T-cell (primary cell): ENCODE data around the gene MPV17. TPM values are rescaled to one million over a fixed set of nuclear protein-coding genes. Genes with fewer than 3 reads are reported as not detected.

Experiments
- ATAC-seq, 4 experiments: fragments of 200-7000 bp in 3 of 4; fragments of 150-1000 bp in 1 of 4; cut with Tn5 transposase; replicated peaks in 1 of 4; 1 replicate in 3 of 4; 2 replicates in 1 of 4; pipeline ENCODE4 v1.10.0; 2021; ENCODE audit warnings: moderate library complexity in 3 of 4, mild to moderate bottlenecking in 2 of 4, moderate number of reproducible peaks in 1 of 4
- CTCF ChIA-PET, 2 donors: fragments of 300-600 bp; sonication (Branson Sonifier 250); formaldehyde crosslinking; loops; one replicate each; lab custom pipeline; 2022; ENCODE audit warnings: antibody characterized with exemption in 2 of 2; lab: Charles Lee
- POLR2A ChIA-PET, 2 donors: fragments of 300-600 bp; sonication (Branson Sonifier 250); formaldehyde crosslinking; loops; one replicate each; lab custom pipeline; 2022; ENCODE audit warnings: antibody characterized with exemption in 2 of 2; lab: Charles Lee
- DNase-seq, 35 experiments: peaks; one replicate each; pipeline versions ENCODE4 v3.0.0 to v3.0.0-alpha.2; 2013 to 2023
- H3K27ac ChIP-seq: one replicate; pipeline ENCODE4 v1.5.1; 2013; ENCODE audit warnings: low read length
- H3K27me3 ChIP-seq, 2 experiments: replicated peaks in 1 of 2; 1 replicate in 1 of 2; 2 replicates in 1 of 2; pipeline versions ENCODE4 v1.6.1 to v1.7.0; 2013; ENCODE audit warnings: low read length in 1 of 2, mixed read lengths in 1 of 2; ENCODE audit not compliant: control insufficient read depth in 2 of 2, insufficient read depth in 2 of 2; ENCODE audit errors: extremely low read depth in 1 of 2
- H3K36me3 ChIP-seq, 2 donors: 1 replicate in 1 of 2; 2 replicates in 1 of 2; pipeline versions ENCODE4 v1.6.1 to v1.7.0; 2013; ENCODE audit warnings: low read length in 1 of 2; ENCODE audit not compliant: control insufficient read depth in 2 of 2, insufficient read depth in 1 of 2; ENCODE audit errors: extremely low read depth in 1 of 2
- H3K4me1 ChIP-seq, 2 experiments: 1 replicate in 1 of 2; 2 replicates in 1 of 2; pipeline versions ENCODE4 v1.6.1 to v1.7.0; 2013; ENCODE audit warnings: low read length in 2 of 2, mixed read lengths in 1 of 2; ENCODE audit not compliant: insufficient read depth in 2 of 2, control insufficient read depth in 1 of 2; ENCODE audit errors: extremely low read depth in 1 of 2
- H3K4me3 ChIP-seq, 2 donors: 1 replicate in 1 of 2; 2 replicates in 1 of 2; pipeline versions ENCODE4 v1.5.1 to v1.7.0; 2013; ENCODE audit warnings: mild to moderate bottlenecking in 2 of 2, low read length in 1 of 2, moderate library complexity in 1 of 2; ENCODE audit not compliant: control insufficient read depth in 1 of 2; ENCODE audit errors: extremely low read depth in 1 of 2
- H3K9me3 ChIP-seq: 2 replicates; pipeline ENCODE4 v1.7.0; 2013
- H3K27ac Mint-ChIP-seq, 2 donors: one replicate each; pipeline ENCODE4 v1.8.0; 2020 to 2021; ENCODE audit warnings: mild to moderate bottlenecking in 2 of 2, mixed read lengths in 2 of 2
- H3K27me3 Mint-ChIP-seq, 2 donors: one replicate each; pipeline ENCODE4 v1.8.0; 2021 to 2022; ENCODE audit warnings: mixed read lengths in 2 of 2
- H3K36me3 Mint-ChIP-seq: one replicate; pipeline ENCODE4 v1.8.0; 2021; ENCODE audit warnings: mixed read lengths
- H3K4me1 Mint-ChIP-seq, 3 donors: one replicate each; pipeline ENCODE4 v1.8.0; 2020 to 2022; ENCODE audit warnings: mixed read lengths in 3 of 3, mild to moderate bottlenecking in 1 of 3
- H3K4me3 Mint-ChIP-seq, 3 donors: one replicate each; pipeline ENCODE4 v1.8.0; 2020 to 2022; ENCODE audit warnings: mild to moderate bottlenecking in 3 of 3, mixed read lengths in 3 of 3, moderate library complexity in 3 of 3
- H3K9me3 Mint-ChIP-seq, 3 donors: one replicate each; pipeline ENCODE4 v1.8.0; 2020 to 2022; ENCODE audit warnings: mixed read lengths in 3 of 3
- WGBS: methylation state at CpG from one replicate; pipeline ENCODE4 v1.1.5; 2013; ENCODE audit warnings: missing lambda C conversion rate; ENCODE audit not compliant: insufficient coverage; 5-methylcytosine and 5-hydroxymethylcytosine counted together
- total RNA-seq, 35 experiments: library from RNA in 6 of 35; stranded (reverse) in 6 of 35; fragments of 120-200 nt in 1 of 35; gene quantifications; one replicate each; pipeline versions ENCODE4 v1.2.1 to v1.2.4 and lab custom pipeline; 2013 to 2026

MPV17 gene, protein sequence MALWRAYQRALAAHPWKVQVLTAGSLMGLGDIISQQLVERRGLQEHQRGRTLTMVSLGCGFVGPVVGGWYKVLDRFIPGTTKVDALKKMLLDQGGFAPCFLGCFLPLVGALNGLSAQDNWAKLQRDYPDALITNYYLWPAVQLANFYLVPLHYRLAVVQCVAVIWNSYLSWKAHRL
- total RNA-seq: 10 to 100 TPM; 64.5 to 99.1 (median 93.6) TPM
- 59.1 TPM for total RNA-seq (2013)
- 14.4 to 58.1 (median 35.6) reads per million in 29 experiments for total RNA-seq (lab: John Stamatoyannopoulos, UW)

GRCh38 chr2:27322766-27323595, at the start of gene MPV17:
TSS of gene MPV17 (minus strand) at chr2:27323097. CDS start at chr2:27322517, 580 bp downstream.
- ChIA-PET CTCF (interaction anchor here in 1 of 2 donors (0.6 to 0.9 kb wide), 4 partner anchors 20 to 1244 kb away, joined by 3 to 5 read pairs (median 4); no protein-coding TSS in a partner anchor), POLR2A (interaction anchor here (0.5 to 1.6 kb wide), 4 partner anchors 20 to 96 kb away, joined by 3 to 4 read pairs (median 4); no protein-coding TSS in a partner anchor)
- H3K4me3 ChIP-seq: peak within 1 kb of the TSS; percentile 82 to 87

DNA sequence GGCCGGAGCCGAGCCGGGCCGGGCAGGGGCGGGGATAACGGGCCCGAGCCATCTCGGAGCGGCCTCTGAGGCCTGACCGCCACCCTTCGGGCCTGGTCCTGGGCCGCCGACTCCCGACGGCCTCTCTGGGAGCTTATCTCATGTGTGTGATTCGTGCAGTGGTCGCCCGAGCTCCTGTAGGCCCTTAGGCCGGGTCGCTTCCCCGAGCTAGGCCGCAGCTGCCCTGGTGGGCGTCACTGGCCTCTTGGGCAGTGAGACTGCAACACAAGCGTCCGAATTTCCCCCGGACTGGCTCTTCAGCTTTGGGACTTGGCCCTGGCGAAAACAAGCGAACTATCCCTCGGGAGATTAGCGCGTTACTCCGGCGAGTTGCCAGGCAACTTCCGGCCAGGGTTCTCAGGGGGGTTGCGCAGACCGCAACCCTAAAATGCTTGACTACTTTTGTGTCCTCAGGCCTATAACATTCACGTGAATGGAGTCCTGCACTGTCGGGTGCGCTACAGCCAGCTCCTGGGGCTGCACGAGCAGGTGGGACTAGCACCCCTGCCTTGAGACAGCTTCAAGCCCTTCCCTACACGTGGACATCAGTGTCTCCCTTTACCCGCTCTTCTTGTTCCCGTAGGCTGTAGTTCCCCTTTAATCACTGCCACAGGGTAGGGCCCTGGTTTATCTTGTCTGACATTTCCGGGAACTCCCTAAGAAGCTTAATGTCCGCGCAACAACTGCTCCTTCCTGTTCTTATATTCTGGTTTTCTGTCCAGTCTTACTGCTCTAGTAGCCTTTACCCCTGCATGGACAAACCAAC, 48.1 kb upstream of the MPV17 start:
- no peaks in the 10 kb centered on the region for H3K9me3 Mint-ChIP-seq
- H3K4me1 Mint-ChIP-seq: peaks cover 47 to 55% (median 48%) of the 10 kb centered on the region in 3 donors
- Histone ChIP-seq H3K36me3 (peaks cover 12 to 66% of the 10 kb centered on the region in 2 donors), H3K9me3 (no peaks in the 10 kb centered on the region), H3K27ac (peak overlapping the region; percentile 76), H3K27me3 (no peaks in the 10 kb centered on the region), H3K4me1 (peaks cover 20 to 41% of the 10 kb centered on the region in 2 experiments), H3K4me3 (peak overlapping the region; percentile 93 to 94)
- peak in 9 of 35 experiments; percentile 7 to 56 (median 19) for DNase-seq
- no peaks in the 10 kb centered on the region for H3K27me3 Mint-ChIP-seq
- ATAC-seq: peak in 2 of 4 experiments; percentile 4 to 8
- peak overlapping the region; percentile 90 to 97 (median 94) for H3K4me3 Mint-ChIP-seq
- WGBS: under 1% methylated on average over 43 of the region's 46 CpGs
- CTCF ChIA-PET: interaction anchor here in 1 of 2 donors (0.8 kb wide), 1 partner anchor 39 kb away, joined by 3 read pairs; no protein-coding TSS in a partner anchor
- peak overlapping the region; percentile 90 to 95 for H3K27ac Mint-ChIP-seq
- POLR2A ChIA-PET: interaction anchor here (0.6 to 0.9 kb wide), 4 partner anchors 16 to 258 kb away, joined by 3 to 6 read pairs (median 3); partner anchors contain the start of genes CCDC121 (in 1 of the 2) and GPN1 (in 1 of the 2)
- peaks cover 57% of the 10 kb centered on the region for H3K36me3 Mint-ChIP-seq

More at GRCh38 chr2:27322766-27323595, at the start of gene MPV17:
- no peaks in the 10 kb centered on the region for H3K27me3 ChIP-seq
- no peaks in the 10 kb centered on the region for H3K27me3 Mint-ChIP-seq
- peaks cover 24% of the 10 kb centered on the region for H3K36me3 Mint-ChIP-seq
- H3K36me3 ChIP-seq: peaks cover 4 to 18% of the 10 kb centered on the region in 2 donors
- peak within 1 kb of the TSS; percentile 93 for H3K27ac ChIP-seq
- no peaks in the 10 kb centered on the region for H3K9me3 Mint-ChIP-seq
- H3K4me1 ChIP-seq: peaks cover 10 to 16% of the 10 kb centered on the region in 2 experiments
- peak within 1 kb of the TSS; percentile 97 to 99 (median 98) for H3K4me3 Mint-ChIP-seq
- peak; percentile 96 to 99 (median 98) for ATAC-seq
- whole genome bisulfite sequencing: 1% methylated on average over 23 of the region's 39 CpGs
- H3K4me1 Mint-ChIP-seq: peaks cover 20 to 32% (median 20%) of the 10 kb centered on the region in 3 donors
- peak within 1 kb of the TSS; percentile 96 to 97 for H3K27ac Mint-ChIP-seq
- peak; percentile 67 to 91 (median 82) for DNase-seq
- no peaks in the 10 kb centered on the region for H3K9me3 ChIP-seq

DNA sequence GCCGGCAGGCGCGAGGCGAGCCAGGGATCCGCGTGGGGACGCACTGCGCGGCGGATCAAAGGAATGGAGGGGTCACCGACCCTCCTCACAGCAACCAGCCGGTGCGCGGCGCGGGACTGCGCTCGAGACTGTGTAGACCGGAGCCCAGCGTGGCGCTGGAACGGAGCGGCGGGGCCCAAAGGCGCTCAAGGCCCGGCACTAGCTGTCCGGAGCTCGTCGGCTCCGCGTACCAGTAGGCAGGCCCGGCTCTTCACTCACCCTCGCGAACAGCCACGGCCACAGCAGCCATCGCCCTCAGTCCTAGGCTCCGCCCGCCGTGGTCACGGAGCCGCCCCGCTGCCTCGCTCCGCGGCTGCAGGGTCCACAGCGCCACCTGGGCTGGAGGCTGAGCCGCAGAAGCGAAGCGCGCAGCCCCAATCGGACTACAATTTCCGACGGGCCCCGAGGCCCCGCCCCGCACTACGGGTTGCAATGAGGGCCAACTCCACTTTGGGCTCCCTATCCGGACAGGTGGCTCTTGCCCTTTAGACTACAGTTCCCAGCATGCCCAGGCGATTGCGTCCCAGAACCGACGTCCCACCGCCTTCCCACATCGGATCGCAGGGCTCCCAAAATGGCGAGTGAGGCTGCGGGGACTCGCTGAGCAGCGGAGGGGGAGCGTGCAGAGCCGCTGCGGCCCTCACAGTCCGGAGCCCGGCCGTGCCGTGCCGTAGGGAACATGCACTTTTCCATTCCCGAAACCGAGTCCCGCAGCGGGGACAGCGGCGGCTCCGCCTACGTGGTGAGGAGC, 47.3 kb upstream of the MPV17 start, which contains the start of the genes EIF2B4 and SNX17:
EIF2B4 (minus strand) TSS at position 313 of the 790 bp plus-strand sequence; CDS start at position 289, 24 bp downstream.
SNX17 (plus strand) TSS at position 591 of the 790 bp plus-strand sequence; CDS start at position 719, 128 bp downstream.
- peaks cover 51% of the 10 kb centered on the region for H3K36me3 Mint-ChIP-seq
- H3K27ac Mint-ChIP-seq: peak within 1 kb of the TSS; percentile 95 to 99
- H3K4me1 Mint-ChIP-seq: peaks cover 46 to 55% (median 48%) of the 10 kb centered on the region in 3 donors
- no peaks in the 10 kb centered on the region for H3K27me3 ChIP-seq
- peak within 1 kb of the TSS; percentile 76 for H3K27ac ChIP-seq
- ChIA-PET CTCF (interaction anchor here (0.6 to 1.4 kb wide), 5 partner anchors 10 to 67 kb away, joined by 3 to 5 read pairs (median 3); partner anchors contain the start of gene ZNF513 (in 1 of the 2)), POLR2A (interaction anchor here (0.5 to 0.9 kb wide), 4 partner anchors 19 to 225 kb away, joined by 3 to 6 read pairs (median 4); no protein-coding TSS in a partner anchor)
- DNase-seq (peak; percentile 98 to 100 (median 99)), ATAC-seq (peak; percentile 92 to 94 (median 94))
- peak within 1 kb of the TSS; percentile 90 to 97 (median 94) for H3K4me3 Mint-ChIP-seq
- peaks cover 20 to 41% of the 10 kb centered on the region in 2 experiments for H3K4me1 ChIP-seq
- H3K4me3 ChIP-seq: peak within 1 kb of the TSS; percentile 93 to 94
- H3K27me3 Mint-ChIP-seq: no peaks in the 10 kb centered on the region
- H3K9me3 ChIP-seq: no peaks in the 10 kb centered on the region
- under 1% methylated on average over 85 of the region's 85 CpGs for WGBS
- no peaks in the 10 kb centered on the region for H3K9me3 Mint-ChIP-seq
- peaks cover 4 to 65% of the 10 kb centered on the region in 2 donors for H3K36me3 ChIP-seq

- no peaks in the 10 kb centered on the region for H3K9me3 ChIP-seq
- Mint-ChIP-seq H3K36me3 (peaks cover 49% of the 10 kb centered on the region), H3K27me3 (no peaks in the 10 kb centered on the region), H3K9me3 (no peaks in the 10 kb centered on the region), H3K4me1 (peaks cover 45 to 51% (median 48%) of the 10 kb centered on the region in 3 donors), H3K4me3 (peak overlapping the region; percentile 90 to 97 (median 94)), H3K27ac (peak overlapping the region; percentile 93 to 99)
- DNase-seq: no peak
- ATAC-seq: peak in 1 of 4 experiments; percentile 6
- peaks cover 20 to 41% of the 10 kb centered on the region in 2 experiments for H3K4me1 ChIP-seq
- ChIA-PET CTCF (interaction anchor here (0.5 to 1.4 kb wide), 8 partner anchors 9 to 335 kb away, joined by 3 to 8 read pairs (median 3); partner anchors contain the start of gene ZNF513 (in 1 of the 2)), POLR2A (interaction anchor here (0.5 to 1.1 kb wide), 5 partner anchors 10 to 60 kb away, joined by 3 to 7 read pairs (median 4); no protein-coding TSS in a partner anchor)
- under 1% methylated on average over 17 of the region's 18 CpGs for WGBS
- H3K36me3 ChIP-seq: peaks cover 4 to 63% of the 10 kb centered on the region in 2 donors
- peak overlapping the region; percentile 93 to 94 for H3K4me3 ChIP-seq
- peak overlapping the region; percentile 72 for H3K27ac ChIP-seq
- H3K27me3 ChIP-seq: no peaks in the 10 kb centered on the region
Measured at GRCh38 chr2:27369471-27370025, 46.7 kb upstream of the MPV17 start.

DNA sequence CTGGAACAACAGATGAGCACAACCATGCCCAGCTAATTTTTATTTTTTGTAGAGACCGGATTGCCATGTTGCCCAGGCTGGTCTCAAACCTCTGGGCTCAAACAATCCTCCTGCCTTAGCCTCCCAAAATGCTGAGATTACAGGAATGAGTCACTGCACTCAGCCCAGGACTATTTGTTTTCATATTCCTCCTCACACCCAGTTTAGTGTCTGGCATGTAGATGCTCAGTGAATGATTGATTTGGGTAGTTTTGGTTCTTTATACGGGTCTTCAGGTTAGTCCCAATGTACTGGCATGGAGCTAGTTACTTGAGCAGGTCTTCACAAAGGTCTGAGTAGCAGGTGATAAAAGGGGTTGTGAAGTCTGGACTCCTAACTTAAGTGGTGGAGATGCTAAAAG, 41.0 kb upstream of the MPV17 start:
- H3K4me3 ChIP-seq: no peak overlapping the region
- H3K9me3 Mint-ChIP-seq: no peaks in the 10 kb centered on the region
- peaks cover 7 to 14% (median 10%) of the 10 kb centered on the region in 3 donors for H3K4me1 Mint-ChIP-seq
- no peak overlapping the region for H3K27ac Mint-ChIP-seq
- DNase-seq: no peak
- H3K4me3 Mint-ChIP-seq: no peak overlapping the region
- POLR2A ChIA-PET: no interaction called here
- 100% methylated on average over 1 of the region's 2 CpGs for WGBS
- CTCF ChIA-PET: no interaction called here
- H3K4me1 ChIP-seq: peaks cover 2 to 6% of the 10 kb centered on the region in 2 experiments
- ATAC-seq: no peak
- H3K36me3 Mint-ChIP-seq: peaks cover 29% of the 10 kb centered on the region
- H3K36me3 ChIP-seq: peaks cover 2 to 48% of the 10 kb centered on the region in 2 donors
- H3K9me3 ChIP-seq: no peaks in the 10 kb centered on the region
- H3K27me3 ChIP-seq: no peaks in the 10 kb centered on the region
- no peaks in the 10 kb centered on the region for H3K27me3 Mint-ChIP-seq
- H3K27ac ChIP-seq: no peak overlapping the region
